BE2C (cell line): ENCODE results near the gene C3orf18.

ENCODE experiments used
- DNase-seq: peaks from one replicate; pipeline ENCODE4 v3.0.0-alpha.2; 2020
- H3K27me3 ChIP-seq: fragments of 250-450 bp; sonication (Bioruptor Pico); 2 replicates; pipeline ENCODE4 v1.5.1; 2020; ENCODE audit warnings: mild to moderate bottlenecking
- H3K36me3 ChIP-seq: fragments of 250-450 bp; sonication (Bioruptor Pico); 2 replicates; pipeline ENCODE4 v1.5.1; 2020; ENCODE audit warnings: mild to moderate bottlenecking
- H3K4me1 ChIP-seq: fragments of 250-450 bp; sonication (Bioruptor Pico); 2 replicates; pipeline ENCODE4 v1.5.1; 2020
- H3K4me3 ChIP-seq: 2 replicates; pipeline ENCODE4 v1.5.1; 2011; ENCODE audit warnings: low read depth, low read length
- H3K9me3 ChIP-seq: fragments of 250-450 bp; sonication (Bioruptor Pico); 2 replicates; pipeline ENCODE4 v1.5.1; 2020
- TF ChIP-seq, protein P1 (sequence below): IDR thresholded peaks from 2 replicates; pipeline ENCODE4 v1.5.1; 2012; ENCODE audit warnings: mild to moderate bottlenecking, low read depth, low read length

Gene C3orf18

GRCh38 chr3:50584391-50584790, 16.8 kb upstream of the C3orf18 start:
- DNase-seq, result no peak
- H3K27me3 ChIP-seq, result no peaks in the 10 kb centered on the region
- H3K9me3 ChIP-seq, result no peaks in the 10 kb centered on the region
- no peaks in the 10 kb centered on the region for H3K4me1 ChIP-seq
- H3K4me3 ChIP-seq, result no peak overlapping the region
- H3K36me3 ChIP-seq, result no peaks in the 10 kb centered on the region
- TF ChIP-seq, protein P1, sequence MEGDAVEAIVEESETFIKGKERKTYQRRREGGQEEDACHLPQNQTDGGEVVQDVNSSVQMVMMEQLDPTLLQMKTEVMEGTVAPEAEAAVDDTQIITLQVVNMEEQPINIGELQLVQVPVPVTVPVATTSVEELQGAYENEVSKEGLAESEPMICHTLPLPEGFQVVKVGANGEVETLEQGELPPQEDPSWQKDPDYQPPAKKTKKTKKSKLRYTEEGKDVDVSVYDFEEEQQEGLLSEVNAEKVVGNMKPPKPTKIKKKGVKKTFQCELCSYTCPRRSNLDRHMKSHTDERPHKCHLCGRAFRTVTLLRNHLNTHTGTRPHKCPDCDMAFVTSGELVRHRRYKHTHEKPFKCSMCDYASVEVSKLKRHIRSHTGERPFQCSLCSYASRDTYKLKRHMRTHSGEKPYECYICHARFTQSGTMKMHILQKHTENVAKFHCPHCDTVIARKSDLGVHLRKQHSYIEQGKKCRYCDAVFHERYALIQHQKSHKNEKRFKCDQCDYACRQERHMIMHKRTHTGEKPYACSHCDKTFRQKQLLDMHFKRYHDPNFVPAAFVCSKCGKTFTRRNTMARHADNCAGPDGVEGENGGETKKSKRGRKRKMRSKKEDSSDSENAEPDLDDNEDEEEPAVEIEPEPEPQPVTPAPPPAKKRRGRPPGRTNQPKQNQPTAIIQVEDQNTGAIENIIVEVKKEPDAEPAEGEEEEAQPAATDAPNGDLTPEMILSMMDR, result no peak

DNA sequence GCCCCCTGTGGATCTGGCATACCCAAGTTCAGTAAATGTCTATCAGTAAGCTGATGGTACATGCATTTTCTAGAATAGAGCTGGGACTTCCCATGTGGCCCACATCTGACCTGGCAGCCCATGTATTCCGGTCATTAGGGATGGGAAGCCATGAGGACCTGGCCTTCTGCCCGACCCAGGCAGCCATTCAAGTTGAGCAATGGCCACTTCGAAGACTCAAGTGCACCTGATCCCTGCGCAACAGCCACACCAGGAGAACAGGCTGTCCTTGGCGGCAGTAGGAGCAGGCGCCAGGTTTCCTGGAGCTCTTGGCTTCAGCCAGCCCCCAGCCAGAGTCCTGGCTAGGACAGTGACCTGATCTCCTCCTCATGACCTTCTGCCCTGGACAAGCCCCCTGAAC, 16.4 kb upstream of the C3orf18 start:
- H3K9me3 ChIP-seq, result no peaks in the 10 kb centered on the region
- H3K36me3 ChIP-seq, result no peaks in the 10 kb centered on the region
- H3K4me1 ChIP-seq, result no peaks in the 10 kb centered on the region
- TF ChIP-seq, protein P1, result no peak
- H3K27me3 ChIP-seq, result no peaks in the 10 kb centered on the region
- no peak for DNase-seq
- no peak overlapping the region for H3K4me3 ChIP-seq

DNA sequence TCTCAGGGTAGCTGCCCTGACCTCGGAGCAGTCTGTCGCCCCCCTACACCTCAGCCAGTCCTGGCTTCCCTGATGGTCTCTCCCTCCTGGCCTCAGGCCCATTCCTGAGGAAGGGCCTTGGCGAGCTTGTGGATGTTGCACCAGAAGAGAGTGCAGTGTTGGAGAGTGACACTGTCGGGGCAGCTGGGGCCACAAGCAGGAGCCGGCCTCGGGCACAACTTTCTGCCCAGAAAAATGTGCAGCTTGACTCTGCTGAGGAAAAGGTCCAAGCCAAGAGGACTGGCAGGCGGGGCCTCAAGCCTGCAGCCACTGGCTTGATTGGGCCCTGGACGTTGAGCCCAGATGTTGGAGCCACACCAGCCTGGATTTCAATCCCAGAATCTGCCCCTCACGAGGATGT, 14.5 kb upstream of the C3orf18 start:
- no peaks in the 10 kb centered on the region for H3K27me3 ChIP-seq
- H3K9me3 ChIP-seq, result no peaks in the 10 kb centered on the region
- TF ChIP-seq, protein P1, result no peak
- no peak overlapping the region for H3K4me3 ChIP-seq
- no peak for DNase-seq
- H3K36me3 ChIP-seq, result no peaks in the 10 kb centered on the region
- H3K4me1 ChIP-seq, result no peaks in the 10 kb centered on the region

- TF ChIP-seq, protein P1, result no peak
- H3K36me3 ChIP-seq, result no peaks in the 10 kb centered on the region
- no peaks in the 10 kb centered on the region for H3K27me3 ChIP-seq
- no peaks in the 10 kb centered on the region for H3K4me1 ChIP-seq
- no peak overlapping the region for H3K4me3 ChIP-seq
- no peaks in the 10 kb centered on the region for H3K9me3 ChIP-seq
- DNase-seq, result no peak
These were observed 13.9 kb upstream of the C3orf18 start for GRCh38 chr3:50581459-50581842.

DNA sequence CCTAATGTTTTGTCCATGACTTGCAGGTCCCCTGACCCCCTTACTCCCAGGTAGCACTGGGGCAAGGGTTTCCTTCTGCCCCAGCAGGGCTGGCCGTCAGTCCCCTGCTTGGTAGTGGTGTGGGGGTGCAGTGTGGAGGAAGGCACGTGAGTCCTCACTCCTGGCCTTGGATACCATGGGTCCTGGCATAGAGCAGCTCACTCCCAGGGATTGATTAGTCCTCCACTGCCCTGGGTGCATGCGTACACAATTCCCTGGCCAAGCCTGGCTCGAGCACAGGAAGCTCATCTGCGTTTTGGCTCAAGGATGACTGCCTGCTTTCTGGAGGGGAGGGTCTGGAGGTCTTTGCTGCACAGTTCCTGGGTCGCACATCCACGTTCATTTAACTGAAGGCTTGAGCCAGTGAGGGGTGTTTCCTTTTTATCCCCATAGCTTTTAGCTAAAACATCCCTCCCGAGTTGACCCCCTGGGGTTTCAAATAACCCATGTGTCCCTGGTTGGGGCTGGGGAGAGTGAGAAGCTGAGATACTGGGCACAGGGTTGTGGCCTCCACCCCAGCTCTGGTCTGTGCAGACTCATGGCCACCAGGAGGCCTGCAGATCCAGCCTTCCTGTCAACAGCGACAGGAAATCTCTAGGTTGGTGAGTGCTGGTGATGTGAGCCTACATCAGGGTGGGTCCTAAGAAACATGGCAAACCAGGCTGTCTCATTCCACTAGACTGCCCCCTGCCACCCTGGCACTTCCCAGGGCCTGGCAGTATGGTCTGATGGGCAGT, 13.3 kb upstream of the C3orf18 start:
- TF ChIP-seq, protein P1, result peak; percentile 6; the same call in 1 of the 2 replicates
- no peak overlapping the region for H3K4me3 ChIP-seq
- DNase-seq, result no peak
- no peaks in the 10 kb centered on the region for H3K27me3 ChIP-seq
- H3K36me3 ChIP-seq, result no peaks in the 10 kb centered on the region
- no peaks in the 10 kb centered on the region for H3K9me3 ChIP-seq
- no peaks in the 10 kb centered on the region for H3K4me1 ChIP-seq

- H3K4me1 ChIP-seq, result no peaks in the 10 kb centered on the region
- H3K27me3 ChIP-seq, result no peaks in the 10 kb centered on the region
- no peaks in the 10 kb centered on the region for H3K9me3 ChIP-seq
- no peak overlapping the region for H3K4me3 ChIP-seq
- DNase-seq, result no peak
- TF ChIP-seq, protein P1, result no peak
- H3K36me3 ChIP-seq, result no peaks in the 10 kb centered on the region
These were observed 9.8 kb upstream of the C3orf18 start for GRCh38 chr3:50577348-50577747.
